Inferior parietal cortex (tissue), 1 donor: Measurements from ENCODE around the gene PARP3.

Experiments
- DNase-seq: peaks from one replicate; pipeline ENCODE4 v3.0.0-alpha.2; 2016; ENCODE audit errors: extremely low spot score

PARP3 gene

GRCh38 chr3:51966922-51967383 lies 24.8 kb downstream of the PARP3 start:
- no peak for DNase-seq

- DNase-seq: peak; percentile 67
Measured at GRCh38 chr3:51967384-51968169, 25.4 kb downstream of the PARP3 start, which contains the start of gene PCBP4. PCBP4 (minus strand) TSS chr3:51967454; CDS start chr3:51961240, 6,214 bp downstream.

- DNase-seq: no peak
Measured at GRCh38 chr3:51968170-51968775, 26.1 kb downstream of the PARP3 start.

GRCh38 chr3:51968883-51969678 lies 26.9 kb downstream of the PARP3 start:
- DNase-seq: no peak

GRCh38 chr3:51969841-51970240 lies 27.7 kb downstream of the PARP3 start:
- DNase-seq: no peak

GRCh38 chr3:51970606-51971300 lies 28.6 kb downstream of the PARP3 start:
- DNase-seq: no peak

GRCh38 chr3:51971350-51971749 lies 29.2 kb downstream of the PARP3 start:
- DNase-seq: no peak

- no peak for DNase-seq
Measured at GRCh38 chr3:51974277-51974962, 32.3 kb downstream of the PARP3 start.

- peak; percentile 74 for DNase-seq
Measured at GRCh38 chr3:51974963-51975851, 33.0 kb downstream of the PARP3 start, which contains the start of gene ABHD14A. ABHD14A (plus strand) TSS chr3:51975064; CDS start chr3:51975136, 72 bp downstream.

GRCh38 chr3:51975852-51976549 lies 33.8 kb downstream of the PARP3 start:
- DNase-seq: peak; percentile 82

GRCh38 chr3:51977446-51978142 lies 35.4 kb downstream of the PARP3 start:
- no peak for DNase-seq

GRCh38 chr3:51978143-51978502 lies 36.0 kb downstream of the PARP3 start:
- no peak for DNase-seq

GRCh38 chr3:51980253-51980652 lies 38.1 kb downstream of the PARP3 start:
- no peak for DNase-seq

GRCh38 chr3:51982352-51982837 lies 40.2 kb downstream of the PARP3 start:
- DNase-seq: no peak

GRCh38 chr3:51982838-51983577 lies 40.8 kb downstream of the PARP3 start, which contains the start of gene ACY1:
ACY1 (plus strand) TSS chr3:51983535; CDS start chr3:51984065, 530 bp downstream.
- peak; percentile 70 for DNase-seq

- DNase-seq: no peak
Measured at GRCh38 chr3:51983578-51984268, 41.6 kb downstream of the PARP3 start.

GRCh38 chr3:51984269-51984647 lies 42.1 kb downstream of the PARP3 start:
- no peak for DNase-seq
